Measurements from ENCODE around the gene MTUS2.
A peak's percentile ranks its signal among the peaks of the same experiment; 100 is the strongest.

MTUS2 gene

GRCh38 chr13:29452773-29453616 is 632.9 kb downstream of the MTUS2 start:
- DNase-seq (ENCODE audit: low spot score) = no peak

GRCh38 chr13:29453617-29454011 is 633.5 kb downstream of the MTUS2 start:
- no peak for DNase-seq (ENCODE audit: low spot score)

DNA sequence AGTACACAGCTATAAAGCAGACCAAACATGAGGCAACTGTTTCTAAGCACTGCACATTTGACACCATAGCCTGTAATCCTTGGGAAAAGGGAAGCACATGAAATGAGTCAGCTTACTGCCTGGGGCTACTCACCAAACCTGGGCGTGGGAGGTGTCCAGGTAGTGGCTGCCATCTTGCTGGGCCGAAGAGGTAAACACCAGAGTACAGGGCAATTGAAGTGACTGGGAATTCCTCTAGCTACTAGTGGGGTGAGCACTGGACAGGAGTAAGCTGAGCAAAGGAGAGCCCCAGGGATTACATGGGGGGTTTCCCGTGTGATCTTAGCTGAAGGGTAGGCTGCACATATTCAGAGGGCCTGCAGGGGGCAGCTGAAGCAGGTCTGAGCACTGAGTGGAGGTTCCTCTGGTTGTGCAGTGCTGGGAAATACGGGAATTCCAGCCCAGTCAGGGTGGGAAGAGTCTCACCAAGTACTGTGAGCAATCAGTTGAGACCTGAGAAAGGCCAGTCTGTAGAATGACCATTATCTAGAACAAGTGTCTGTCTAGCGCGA is 634.9 kb downstream of the MTUS2 start:
- DNase-seq (ENCODE audit: low spot score) = peak; percentile 16

DNA sequence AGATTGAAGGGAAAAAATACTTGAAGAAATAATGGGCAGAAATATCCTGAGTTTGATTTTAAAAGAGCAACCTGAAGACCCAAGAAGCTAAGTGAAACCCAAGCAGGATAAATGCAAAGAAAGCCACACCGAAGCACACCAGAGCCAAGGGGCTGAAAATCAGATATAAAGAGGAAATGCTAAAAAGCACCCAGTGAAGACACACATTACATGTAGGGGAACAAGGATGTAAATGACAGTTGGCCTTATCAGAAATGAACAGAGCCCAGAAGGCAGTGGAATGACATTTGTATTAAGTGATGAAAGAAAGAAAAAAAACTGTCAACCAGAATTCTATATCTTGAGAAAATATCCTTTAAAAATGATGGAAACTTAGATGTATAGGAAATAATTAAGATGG is 636.3 kb downstream of the MTUS2 start:
- peak; percentile 43 for DNase-seq (ENCODE audit: low spot score)

GRCh38 chr13:29457299-29457698 is 637.2 kb downstream of the MTUS2 start:
- no peak for DNase-seq (ENCODE audit: low spot score)

DNA sequence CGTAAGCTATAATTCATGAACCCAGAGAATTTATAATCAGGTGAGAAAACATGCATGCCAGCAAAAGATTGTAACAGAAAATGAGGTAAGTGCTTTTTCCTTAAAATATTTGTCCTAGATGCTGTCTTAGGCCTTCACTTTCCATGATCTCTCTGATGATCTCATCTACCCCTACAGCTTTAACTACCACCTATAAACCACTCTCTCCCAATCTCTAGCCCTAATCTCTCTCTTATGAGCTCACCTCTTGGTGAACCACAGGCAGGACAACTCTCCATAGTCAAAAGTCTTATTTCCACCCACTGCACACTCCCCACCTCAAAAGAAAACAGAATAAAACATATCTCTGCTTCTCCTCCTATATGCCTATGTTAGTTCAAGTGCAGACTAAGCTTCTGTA is 638.3 kb downstream of the MTUS2 start:
- no peak for DNase-seq (ENCODE audit: low spot score)

- no peak for DNase-seq (ENCODE audit: low spot score)
Observed at GRCh38 chr13:29459813-29460355, 639.7 kb downstream of the MTUS2 start.

GRCh38 chr13:29464105-29464679 is 644.1 kb downstream of the MTUS2 start:
- DNase-seq (ENCODE audit: low spot score) = no peak

- no peak for DNase-seq (ENCODE audit: low spot score)
Observed at GRCh38 chr13:29465741-29466293, 645.7 kb downstream of the MTUS2 start.

GRCh38 chr13:29471551-29471950 is 651.4 kb downstream of the MTUS2 start:
- no peak for DNase-seq (ENCODE audit: low spot score)

DNA sequence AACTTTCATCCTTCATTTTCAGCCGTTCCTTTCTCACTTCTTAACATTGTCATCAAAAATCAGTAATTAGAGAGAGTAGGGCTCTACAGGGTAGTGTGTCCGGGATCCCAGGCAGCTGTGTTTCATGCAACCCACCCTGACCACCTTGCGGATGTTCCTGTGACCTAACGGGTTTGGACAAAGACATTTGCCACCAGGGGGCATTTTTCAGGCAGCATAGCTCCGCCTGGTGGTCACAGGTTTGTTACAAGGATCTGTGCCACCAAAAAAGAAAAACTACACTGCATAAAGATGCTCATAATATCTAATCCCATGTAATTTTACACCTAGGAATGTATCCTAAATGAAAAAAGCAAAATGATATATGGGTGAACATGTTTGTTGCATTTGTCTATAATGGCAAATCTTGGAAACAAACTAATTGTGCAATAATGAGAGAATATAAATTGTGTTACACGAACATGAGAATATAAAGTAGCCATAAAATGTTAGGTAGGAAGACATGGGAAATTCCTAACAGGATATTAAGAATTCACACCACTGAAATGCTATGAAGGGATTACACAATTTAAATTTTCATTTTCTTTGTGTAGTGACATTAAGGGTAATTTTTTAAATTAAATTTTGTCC is 652.3 kb downstream of the MTUS2 start:
- peak; percentile 66 for DNase-seq (ENCODE audit: low spot score)

GRCh38 chr13:29473166-29473565 is 653.0 kb downstream of the MTUS2 start:
- no peak for DNase-seq (ENCODE audit: low spot score)

- no peak for DNase-seq (ENCODE audit: low spot score)
Observed at GRCh38 chr13:29474991-29475390, 654.9 kb downstream of the MTUS2 start.

GRCh38 chr13:29476046-29476445 is 655.9 kb downstream of the MTUS2 start:
- DNase-seq (ENCODE audit: low spot score) = no peak

DNA sequence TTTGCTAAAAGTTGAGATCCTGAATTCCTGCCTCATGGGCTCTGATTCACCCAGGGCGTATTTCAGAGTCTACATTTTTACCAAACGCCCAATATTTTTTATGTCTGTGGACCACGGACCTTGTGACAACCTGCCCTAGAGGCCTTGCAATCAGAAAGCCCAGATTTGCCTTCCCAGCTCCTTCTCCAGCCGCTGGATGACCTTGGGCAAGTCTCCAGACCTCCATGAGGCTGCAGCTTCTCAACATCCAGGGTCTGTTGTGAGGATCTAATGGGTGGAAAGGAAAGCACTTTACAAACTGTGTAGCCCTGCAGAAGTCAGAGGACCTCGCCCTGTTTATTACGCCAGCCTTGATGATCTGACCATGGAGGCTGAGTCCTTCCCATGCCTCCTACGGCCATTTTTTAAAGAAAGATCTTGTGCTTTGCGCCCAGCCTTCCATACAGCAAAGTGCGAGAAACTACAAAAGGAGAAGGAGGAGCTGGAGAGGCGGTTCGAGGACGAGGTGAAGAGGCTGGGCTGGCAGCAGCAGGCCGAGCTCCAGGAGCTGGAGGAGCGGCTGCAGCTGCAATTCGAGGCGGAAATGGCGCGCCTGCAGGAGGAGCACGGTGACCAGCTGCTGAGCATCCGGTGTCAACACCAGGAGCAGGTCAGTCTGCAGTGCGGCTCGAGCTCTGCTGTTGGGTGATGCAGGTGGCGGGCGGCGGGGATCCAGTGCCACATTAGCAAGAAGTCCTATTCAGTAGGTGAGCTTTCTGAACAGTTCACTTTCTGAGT is 659.8 kb downstream of the MTUS2 start:
- no peak for DNase-seq (ENCODE audit: low spot score)

DNA sequence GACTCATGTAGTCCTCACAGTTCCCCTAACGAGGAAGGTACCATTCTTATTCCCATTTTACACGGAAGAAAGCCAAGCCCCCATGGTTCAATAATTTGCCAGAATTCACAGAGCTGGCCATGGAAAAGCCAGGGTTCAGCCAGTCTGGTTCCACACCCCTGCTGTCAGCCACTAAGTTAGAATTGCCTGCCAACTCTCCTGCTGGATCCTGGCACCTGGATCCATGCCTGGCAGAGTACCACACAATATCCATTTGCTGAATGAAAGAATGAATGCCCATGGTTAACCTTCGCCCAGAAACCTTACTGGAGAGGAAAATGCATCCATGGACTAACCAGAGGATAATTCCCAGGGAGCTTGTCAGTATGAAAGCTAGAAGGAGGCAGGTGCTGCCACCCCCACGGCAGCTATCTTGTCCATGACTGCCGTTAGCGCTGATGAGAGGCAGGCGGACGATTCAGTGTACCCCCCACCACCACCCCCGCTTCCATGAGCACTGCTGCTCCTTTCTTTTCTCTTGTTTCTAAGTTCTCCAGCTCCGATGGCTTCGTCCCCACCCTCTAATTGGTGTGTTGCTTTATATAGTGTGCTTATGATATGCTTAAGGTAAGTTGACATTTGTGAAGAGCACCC is 660.9 kb downstream of the MTUS2 start:
- DNase-seq (ENCODE audit: low spot score) = no peak

DNA sequence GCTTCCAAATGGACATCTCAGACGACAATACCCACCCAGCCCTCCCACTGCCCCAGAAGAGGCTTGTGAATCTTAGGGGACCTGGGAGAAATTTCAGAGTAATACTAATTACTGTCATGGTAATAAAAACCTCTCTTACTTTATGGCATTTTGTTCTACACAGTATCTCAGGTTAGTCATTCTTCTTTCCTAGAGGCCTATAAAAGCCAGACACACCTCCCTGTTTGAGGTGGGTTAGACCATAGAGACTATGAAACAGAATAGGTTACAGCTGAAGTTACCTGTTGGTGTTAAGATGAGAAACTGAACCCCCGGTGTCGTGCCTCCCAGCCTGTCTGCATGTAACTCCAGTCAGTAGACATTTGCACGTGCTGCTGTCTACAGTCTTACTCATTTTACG is 661.5 kb downstream of the MTUS2 start:
- no peak for DNase-seq (ENCODE audit: low spot score)

DNA sequence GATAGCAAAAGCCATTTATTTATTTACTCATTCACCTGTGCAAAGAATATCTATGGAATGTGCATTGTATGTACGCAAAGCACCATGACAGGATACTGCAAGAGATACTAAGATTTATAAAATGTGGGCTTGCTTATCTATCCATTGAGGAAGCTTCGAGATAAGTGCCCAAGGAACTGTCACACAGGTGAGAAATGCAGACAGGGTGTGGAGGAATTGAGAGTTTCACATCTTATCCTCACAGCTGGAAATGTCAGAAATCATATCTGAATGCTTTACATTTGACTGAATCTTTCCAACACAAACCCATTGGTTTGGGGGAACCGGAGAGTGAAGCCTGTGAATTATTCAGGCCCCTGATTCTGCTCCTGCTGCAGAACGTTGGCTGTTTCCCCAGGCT is 662.4 kb downstream of the MTUS2 start:
- DNase-seq (ENCODE audit: low spot score) = no peak

DNA sequence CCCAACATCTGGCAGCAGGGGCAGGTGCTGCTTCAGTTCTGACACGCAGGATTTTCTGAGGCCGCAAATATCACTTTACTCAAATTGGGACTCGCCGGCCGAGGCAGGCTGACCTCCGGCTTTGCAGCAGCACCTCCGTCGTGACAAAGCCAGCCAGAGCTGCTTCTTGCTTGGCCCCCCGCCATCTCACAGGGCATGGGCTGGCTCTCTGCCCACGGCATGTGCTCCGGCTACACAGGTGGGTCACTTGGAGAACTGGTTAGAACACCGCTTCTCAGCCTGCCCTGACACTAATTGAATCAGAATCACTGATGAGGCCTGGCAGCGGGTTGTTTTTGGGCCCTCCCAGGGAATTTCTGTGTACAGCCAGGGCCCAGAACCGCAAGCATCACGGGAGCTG is 663.1 kb downstream of the MTUS2 start:
- no peak for DNase-seq (ENCODE audit: low spot score)

DNA sequence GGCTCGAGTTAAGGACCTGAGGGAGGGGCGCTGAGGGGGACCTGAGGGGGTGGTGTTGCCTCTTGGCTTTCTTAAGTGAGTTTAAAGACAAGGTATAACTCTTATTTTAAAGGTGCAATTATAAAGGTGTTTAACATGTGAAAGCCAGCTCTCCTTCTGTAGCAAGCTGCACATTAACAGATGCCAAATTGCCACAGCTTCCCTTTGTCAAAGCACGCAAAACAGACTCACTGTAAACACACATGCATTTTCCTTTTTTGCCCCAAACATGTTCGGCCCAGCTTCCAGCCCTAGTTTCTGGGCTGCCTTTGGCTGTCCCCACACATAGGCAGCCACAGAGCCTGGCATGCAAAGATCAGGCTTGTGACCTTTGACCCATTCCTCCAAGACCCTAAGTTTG is 663.5 kb downstream of the MTUS2 start:
- DNase-seq (ENCODE audit: low spot score) = no peak

DNA sequence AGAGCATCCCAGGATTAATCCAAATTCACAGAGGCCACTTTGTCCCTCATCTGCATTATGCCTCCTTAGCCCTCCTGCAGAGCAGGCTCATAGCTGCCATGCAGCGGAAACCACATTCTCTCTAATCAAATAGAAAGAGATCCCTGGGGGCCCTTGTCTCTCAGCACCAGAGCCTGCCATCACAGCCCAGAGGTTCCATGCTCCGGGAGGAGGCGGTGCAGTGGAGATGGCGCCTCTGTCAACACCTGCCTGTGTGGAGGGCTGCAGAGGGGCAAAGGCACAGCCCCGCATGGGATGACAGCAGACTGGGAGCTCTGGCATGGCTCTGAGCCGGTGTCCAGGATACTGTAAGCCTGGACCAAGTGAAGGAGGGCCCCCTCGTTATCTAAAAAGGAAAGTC is 664.1 kb downstream of the MTUS2 start:
- no peak for DNase-seq (ENCODE audit: low spot score)
